AG09309 (cell line): Measurements from ENCODE around the gene C19orf12.
"Not testable (repeated sequence)": the region's sequence is repeated elsewhere in the genome, so short reads cannot be mapped to it uniquely, and the experiment has no call there.

ENCODE experiments used
- DNase-seq: peaks from one replicate; pipeline ENCODE4 v3.0.0-alpha.2; 2010; ENCODE audit warnings: low read depth
- H3K4me3 ChIP-seq: 2 replicates; pipeline ENCODE4 v1.5.1; 2011; ENCODE audit warnings: mild to moderate bottlenecking, low read depth, low read length, moderate library complexity; ENCODE audit not compliant: control insufficient read depth
- CTCF ChIP-seq: IDR thresholded peaks from 2 replicates; pipeline ENCODE4 v1.5.1; 2011; ENCODE audit warnings: mild to moderate bottlenecking, low read depth, low read length, inconsistent platforms; ENCODE audit not compliant: insufficient read depth, control insufficient read depth; ENCODE audit errors: missing control alignments

The C19orf12 gene

GRCh38 chr19:29714371-29714952 is 599 bp downstream of the C19orf12 start:
- no peak for TF ChIP-seq CTCF
- peak overlapping the region; percentile 85 for H3K4me3 ChIP-seq
- no peak for DNase-seq

GRCh38 chr19:29712744-29713516 is 2.1 kb downstream of the C19orf12 start:
- DNase-seq = no peak
- TF ChIP-seq CTCF = no peak
- H3K4me3 ChIP-seq = no peak overlapping the region

- TF ChIP-seq CTCF = no peak
- H3K4me3 ChIP-seq = no peak overlapping the region
- DNase-seq = no peak
Measured at GRCh38 chr19:29711584-29712132, 3.4 kb downstream of the C19orf12 start.

GRCh38 chr19:29709440-29709798 is 5.6 kb downstream of the C19orf12 start:
- DNase-seq, H3K4me3 ChIP-seq: not testable (repeated sequence)

GRCh38 chr19:29708554-29709439 is 6.3 kb downstream of the C19orf12 start:
- no peak for DNase-seq
- no peak overlapping the region for H3K4me3 ChIP-seq
- no peak for TF ChIP-seq CTCF

- no peak for DNase-seq
- no peak for TF ChIP-seq CTCF
- no peak overlapping the region for H3K4me3 ChIP-seq
Measured at GRCh38 chr19:29706635-29707034, 8.4 kb downstream of the C19orf12 start.
